ENCODE results near the gene RPS16.

The RPS16 gene

DNA sequence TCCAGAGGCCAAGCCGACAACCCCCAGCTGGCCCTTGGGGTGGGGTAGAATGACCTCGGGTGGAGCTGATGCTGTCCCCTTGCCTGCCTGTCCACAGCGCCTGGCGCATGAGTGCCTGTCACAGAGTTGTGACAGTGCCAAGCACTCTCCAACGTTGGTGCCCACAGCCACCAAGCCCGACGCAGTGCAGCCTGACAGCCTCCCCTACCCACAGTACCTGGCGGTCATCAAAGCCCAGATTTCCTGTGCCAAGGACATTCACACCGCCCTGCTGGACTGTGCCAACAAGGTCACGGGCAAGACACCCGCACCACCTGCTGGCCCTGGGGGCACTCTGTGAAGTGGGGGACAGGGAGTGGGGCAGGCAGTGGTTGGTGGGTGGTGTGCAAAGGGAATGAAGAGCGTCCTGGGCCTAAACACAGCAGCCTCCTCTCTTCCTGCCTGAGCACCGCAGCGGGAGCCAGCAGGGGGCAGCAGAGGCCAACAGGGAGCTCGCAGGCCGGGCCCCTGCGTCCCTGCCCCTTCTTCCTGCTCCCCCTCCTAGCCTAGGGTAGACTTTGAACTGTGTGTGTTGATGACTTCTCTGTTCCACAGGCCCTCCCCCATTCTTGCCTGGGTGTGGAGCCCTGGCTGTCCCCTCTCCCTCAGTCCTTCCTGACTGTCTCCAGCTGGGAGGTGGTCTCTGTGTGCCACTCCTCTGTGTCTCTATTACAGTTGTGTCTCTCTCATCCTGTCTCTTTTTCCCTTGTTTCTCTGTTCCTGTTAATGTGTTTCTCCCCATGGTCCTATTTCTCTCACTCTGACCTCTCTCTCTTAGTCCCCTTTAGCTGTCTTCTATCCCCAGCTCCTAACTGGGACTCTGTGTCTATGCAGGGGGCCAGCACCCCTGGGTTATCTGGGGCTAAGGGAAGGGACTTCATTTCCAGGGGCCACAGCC lies 38.1 kb downstream of the RPS16 start:
- DNase-seq (ENCODE audit: extremely low spot score, insufficient read length, low read depth) (peak; percentile 74), FAIRE-seq (peak; percentile 86)

DNA sequence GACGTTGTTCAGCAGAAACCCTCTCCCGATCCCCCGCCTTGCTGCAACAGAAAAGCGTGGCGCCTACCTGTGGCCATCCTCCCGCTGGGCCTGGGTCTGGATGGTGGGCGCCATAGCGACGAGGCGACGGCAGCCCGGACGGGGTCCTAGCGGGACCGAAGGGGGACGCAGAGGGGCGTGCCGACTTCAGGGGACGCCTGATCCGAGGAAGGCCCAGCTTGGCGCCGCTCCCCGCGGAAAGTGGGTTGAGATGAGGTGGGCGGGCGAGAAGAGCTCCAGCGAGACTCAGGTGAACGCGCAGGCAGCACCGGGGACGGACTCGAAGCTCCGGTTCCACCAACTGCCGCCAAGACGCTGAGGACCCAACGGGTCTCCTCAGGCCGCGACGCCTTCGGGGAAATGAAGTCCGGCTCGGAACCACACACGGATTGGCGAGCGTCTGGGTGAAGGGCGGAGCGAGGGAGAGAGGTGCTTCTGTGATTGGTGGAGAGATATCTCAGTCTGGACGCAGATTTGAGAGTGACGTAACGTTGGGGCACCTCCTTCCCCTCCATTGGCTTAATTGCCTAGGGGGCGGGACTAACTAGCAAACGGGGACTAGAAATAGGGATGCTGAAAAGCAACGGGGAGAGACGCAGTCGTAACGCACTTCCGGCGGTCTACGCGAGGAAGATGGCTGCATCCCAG lies 44.9 kb downstream of the RPS16 start, which contains the start of the genes MED29 and PAF1:
Gene MED29 (plus strand): TSS at position 628 of the 687 bp plus-strand sequence. CDS start 45 bp downstream, at position 673.
Gene PAF1 (minus strand): TSS at position 356 of the 687 bp plus-strand sequence. CDS start 242 bp downstream, at position 114.
- FAIRE-seq (peak; percentile 100), DNase-seq (ENCODE audit: extremely low spot score, insufficient read length, low read depth) (peak; percentile 97)

DNA sequence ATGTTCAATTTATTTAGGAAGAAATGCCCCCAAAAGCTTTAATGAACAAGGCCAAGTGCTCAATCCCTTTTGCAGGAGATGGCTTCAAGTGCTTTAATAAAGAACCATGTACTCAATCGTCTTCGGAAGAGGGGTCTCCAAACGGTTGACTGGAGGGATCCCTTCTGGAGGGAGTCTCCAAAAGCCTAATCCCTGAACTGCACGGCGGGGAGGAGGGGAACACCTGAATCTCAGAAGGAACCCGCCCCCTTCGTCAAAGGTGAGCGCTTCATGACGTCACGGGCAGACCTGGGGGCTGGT lies 45.3 kb downstream of the RPS16 start:
- DNase-seq (ENCODE audit: extremely low spot score, insufficient read length, low read depth) (no peak), FAIRE-seq (no peak)

DNA sequence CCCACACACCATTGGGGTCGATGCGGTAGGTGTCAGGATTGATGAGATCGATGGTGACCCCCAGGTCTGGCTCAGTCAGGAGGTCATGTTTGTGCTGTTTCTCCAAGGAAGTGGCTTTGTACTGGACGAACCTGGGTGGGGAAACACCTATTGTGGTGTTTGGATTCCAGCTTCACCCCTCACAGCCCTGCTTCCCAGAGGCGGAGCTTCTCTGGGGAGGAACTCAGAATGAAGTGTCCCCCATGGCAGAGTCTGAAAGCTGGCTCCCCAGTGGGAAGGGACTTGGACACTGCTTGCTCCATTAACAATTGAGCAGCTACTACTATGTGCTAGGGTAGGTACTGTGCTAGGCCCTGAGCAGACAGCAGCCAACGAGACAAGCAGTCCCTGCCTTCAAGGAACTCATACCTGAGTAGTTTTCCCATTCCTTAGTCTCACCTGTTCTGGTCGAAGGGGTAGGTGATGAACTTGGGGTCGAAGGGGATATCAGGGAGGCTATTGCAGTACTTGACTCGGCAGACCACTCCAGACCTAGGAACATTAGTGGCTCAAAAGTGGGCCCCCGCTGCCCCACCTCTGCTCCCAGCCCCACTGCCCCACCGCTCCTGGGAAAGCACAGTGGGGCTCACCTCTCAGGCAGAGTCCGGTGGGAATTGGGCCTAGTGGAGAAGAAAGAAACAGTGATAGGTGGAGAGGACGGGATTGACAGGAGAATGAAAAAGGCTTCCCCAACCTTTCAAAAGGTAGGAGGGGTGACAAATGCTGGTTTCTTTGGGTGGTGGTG lies 45.9 kb downstream of the RPS16 start:
- no peak for DNase-seq (ENCODE audit: extremely low spot score, insufficient read length, low read depth)
- FAIRE-seq, result no peak

DNA sequence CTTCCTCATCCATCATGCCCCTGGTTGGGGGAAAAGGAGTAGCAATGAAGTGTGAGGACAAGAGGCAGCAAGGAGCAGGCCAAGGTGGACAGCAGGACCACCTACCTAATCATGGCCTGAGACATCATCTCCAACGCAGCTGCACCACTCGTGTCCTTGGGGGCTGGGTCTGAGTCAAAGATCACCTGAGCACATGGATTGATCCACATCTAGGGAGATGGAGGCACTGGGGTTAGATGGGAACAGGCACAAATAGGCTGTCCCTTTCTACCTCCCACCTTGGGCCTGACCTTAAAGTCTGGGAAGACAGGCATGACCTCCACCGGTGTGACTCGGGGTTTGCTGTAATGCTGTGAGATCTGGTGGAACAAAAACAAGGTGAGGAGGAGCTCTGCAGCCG lies 47.1 kb downstream of the RPS16 start:
- DNase-seq (ENCODE audit: extremely low spot score, insufficient read length, low read depth) (no peak), FAIRE-seq (no peak)

DNA sequence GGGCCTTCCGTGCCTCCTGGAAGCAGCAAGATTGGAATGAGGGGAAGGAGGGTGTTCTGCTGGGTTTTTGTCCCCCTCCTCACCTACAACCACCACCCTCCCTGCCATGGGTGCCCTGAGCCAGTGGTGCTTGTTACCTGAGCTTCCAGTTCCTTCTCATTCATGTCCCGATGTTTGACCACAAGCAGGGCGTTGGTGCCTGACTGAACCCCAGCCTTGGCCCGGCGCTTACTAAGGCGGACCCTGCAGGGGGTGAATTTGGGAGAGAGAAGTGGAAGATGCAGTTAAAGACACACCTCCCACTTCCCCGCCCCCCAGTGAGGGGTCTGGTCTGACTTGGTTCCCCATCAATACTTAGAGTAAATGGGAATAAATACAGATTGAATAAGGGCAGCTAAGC lies 49.2 kb downstream of the RPS16 start:
- DNase-seq (ENCODE audit: extremely low spot score, insufficient read length, low read depth), result no peak
- FAIRE-seq, result no peak

DNA sequence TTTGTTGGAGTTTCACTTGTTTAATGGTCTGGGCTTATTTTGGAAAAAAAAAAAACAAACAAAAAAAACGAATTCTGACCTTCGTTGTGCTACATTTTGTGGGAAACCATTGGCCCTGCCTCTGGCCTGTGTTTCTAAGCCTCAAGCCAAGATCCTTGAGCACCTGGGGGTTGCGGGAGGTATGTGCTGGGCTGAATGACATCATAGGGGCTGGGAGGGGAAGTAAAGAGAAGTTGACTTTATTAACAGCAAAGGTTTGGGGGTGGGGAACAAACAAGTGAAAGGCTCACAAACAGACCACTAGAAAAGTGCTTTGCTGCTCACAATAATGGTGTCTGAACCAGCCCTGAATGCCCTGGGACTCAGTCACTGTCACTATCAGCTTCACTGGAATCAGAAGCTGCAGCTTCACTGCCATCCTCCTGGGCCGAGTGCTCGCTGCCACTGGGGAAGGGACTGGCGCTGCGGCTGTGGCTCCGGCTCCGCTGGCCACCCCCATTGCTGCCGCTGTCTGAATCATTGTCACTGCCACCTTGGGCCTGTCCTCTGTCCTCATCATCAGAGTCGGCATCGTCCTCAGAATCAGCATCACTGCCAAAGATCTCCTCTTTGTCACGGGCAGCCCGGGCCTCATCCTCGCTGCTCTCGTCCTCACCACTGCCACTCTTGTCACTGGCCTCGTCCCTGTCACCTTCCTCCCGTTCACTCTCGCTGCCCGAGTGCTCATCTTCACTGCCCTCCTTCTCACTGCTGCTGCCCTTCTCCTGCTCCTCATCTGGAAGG lies 49.9 kb downstream of the RPS16 start:
- FAIRE-seq (no peak), DNase-seq (ENCODE audit: extremely low spot score, insufficient read length, low read depth) (no peak)

DNA sequence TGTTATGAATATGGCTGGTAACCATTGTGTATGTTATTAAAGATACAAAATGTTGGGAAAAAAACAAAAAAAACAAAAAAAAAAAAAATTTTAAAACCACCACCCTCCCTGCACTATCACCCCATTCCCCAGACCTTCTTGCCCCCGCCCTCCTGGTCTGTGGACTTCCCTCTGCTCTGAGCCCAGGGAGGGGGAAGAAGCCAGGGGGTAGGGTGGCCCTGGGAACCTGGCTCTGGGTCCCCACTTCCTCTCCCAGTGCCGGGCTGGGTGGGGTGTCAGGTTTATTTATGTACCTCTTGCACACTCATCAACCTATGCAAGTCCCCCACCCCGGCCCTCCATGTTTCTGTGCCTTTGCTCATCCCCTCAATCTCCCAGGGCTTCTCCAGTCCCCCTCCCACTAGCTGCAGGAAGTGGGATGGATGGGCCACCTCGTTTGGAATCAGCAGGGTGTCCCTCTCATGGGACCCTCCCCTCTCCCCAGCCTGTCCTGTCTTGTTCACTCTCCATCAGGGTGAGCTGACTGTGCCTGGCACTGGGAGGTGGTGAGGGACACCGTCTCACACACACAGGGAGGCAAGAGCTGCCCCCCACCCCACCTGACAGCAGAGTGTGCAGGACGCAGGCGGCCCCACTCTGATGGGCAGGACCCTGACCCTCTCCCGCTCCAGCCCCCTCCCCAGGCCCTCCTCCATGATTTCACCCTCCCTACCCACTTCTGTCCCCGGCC lies 50.7 kb downstream of the RPS16 start:
- DNase-seq (ENCODE audit: extremely low spot score, insufficient read length, low read depth) (no peak), FAIRE-seq (no peak)
